ENCODE data around the gene MORC2. TPM values are rescaled to one million over a fixed set of nuclear protein-coding genes. Genes with fewer than 3 reads are reported as not detected.

MORC2 gene
- 12.0 and 29.9 TPM in 2 replicates for total RNA-seq (2014; rRNA removed)
- percentile 76 among the genes with signal in this experiment for Bru-seq, nascent RNA
- BruChase-seq, experiment 1, labeled RNA remaining after a 6-hour chase: percentile 86 among the genes with signal in this experiment
- BruChase-seq, experiment 2, labeled RNA remaining after a 2-hour chase: percentile 80 among the genes with signal in this experiment
- long read RNA-seq, full-length matches to known transcripts: 20 of 42 reads
- long read RNA-seq, partial matches to known transcripts: 8 of 42 reads
- long read RNA-seq, other reads (novel, unspliced or antisense): 14 of 42 reads

GRCh38 chr22:30968015-30968923, at the start of gene MORC2:
Gene MORC2, minus strand, starts transcription at chr22:30968774. Its CDS starts 885 bp downstream, at chr22:30967889.
- intact Hi-C loops (cut with micrococcal nuclease): loop anchor here (2.0 kb wide), 1 partner anchor 115 kb away; no protein-coding TSS in a partner anchor

GRCh38 chr22:31005535-31005934, 37.0 kb upstream of the MORC2 start:
- Histone ChIP-seq H3K9ac (ENCODE audit: low read length) (no peak overlapping the region), H3K27me3 (ENCODE audit: low read length) (no peaks in the 10 kb centered on the region), H3K36me3 (ENCODE audit: low read depth, low read length) (no peaks in the 10 kb centered on the region), H3K9me3 (ENCODE audit: low read length) (no peaks in the 10 kb centered on the region), H4K20me1 (ENCODE audit: low read length) (no peaks in the 10 kb centered on the region), H3K4me3 (ENCODE audit: low read length) (no peak overlapping the region), H3K79me2 (ENCODE audit: low read length) (no peaks in the 10 kb centered on the region), H2AFZ (ENCODE audit: low read length) (no peak overlapping the region), H3F3A (ENCODE audit: low read length, unreplicated experiment) (no peaks in the 10 kb centered on the region), H3K4me1 (ENCODE audit: insufficient read depth, low read length) (no peaks in the 10 kb centered on the region), H3K4me2 (ENCODE audit: low read length) (no peak overlapping the region), H3K9me2 (replicated peaks; ENCODE audit: low read length) (no peaks in the 10 kb centered on the region), H3K27ac (ENCODE audit: low read length) (no peak overlapping the region)
- no peak for ATAC-seq
- no TSS peak for BruUV-seq (replicated peaks)
- POLR2A ChIA-PET (ENCODE audit: unreplicated experiment): no interaction called here
- CTCF ChIA-PET: no interaction called here
- DNase-seq: no peak
- intact Hi-C loops (cut with micrococcal nuclease): no loop called here
- no peak for TF ChIP-seq EZH2 (IDR thresholded peaks at IDR 0.05; ENCODE audit: low read length, unreplicated experiment)
- no peak for TF ChIP-seq CTCF (conservative IDR thresholded peaks at IDR 0.05; ENCODE audit: low read depth, low read length)
- no peak for TF ChIP-seq EZH2phosphoT487 (IDR thresholded peaks at IDR 0.05; ENCODE audit: borderline replicate concordance, low read length)

More at GRCh38 chr22:30968015-30968923, at the start of gene MORC2:
- Histone ChIP-seq H3K36me3 (ENCODE audit: low read depth, low read length) (peaks cover 28% of the 10 kb centered on the region), H3K27me3 (ENCODE audit: low read length) (no peaks in the 10 kb centered on the region), H4K20me1 (ENCODE audit: low read length) (peaks cover 30% of the 10 kb centered on the region), H3K4me1 (ENCODE audit: insufficient read depth, low read length) (peaks cover 34% of the 10 kb centered on the region), H3K4me3 (ENCODE audit: low read length) (peak within 1 kb of the TSS; percentile 94), H3K79me2 (ENCODE audit: low read length) (peaks cover 78% of the 10 kb centered on the region), H2AFZ (ENCODE audit: low read length) (peak within 1 kb of the TSS; percentile 73), H3F3A (ENCODE audit: low read length, unreplicated experiment) (no peaks in the 10 kb centered on the region), H3K9me3 (ENCODE audit: low read length) (no peaks in the 10 kb centered on the region), H3K27ac (ENCODE audit: low read length) (peak within 1 kb of the TSS; percentile 63), H3K9me2 (replicated peaks; ENCODE audit: low read length) (no peaks in the 10 kb centered on the region), H3K9ac (ENCODE audit: low read length) (peak within 1 kb of the TSS; percentile 93), H3K4me2 (ENCODE audit: low read length) (peak within 1 kb of the TSS; percentile 98)
- ChIA-PET CTCF (interaction anchor here (0.6 to 1.4 kb wide), 2 partner anchors 113 to 191 kb away, joined by 3 to 9 read pairs; partner anchors contain the start of gene SMTN), POLR2A (ENCODE audit: unreplicated experiment) (interaction anchor here (0.6 to 1.4 kb wide), 3 partner anchors 112 to 165 kb away, joined by 3 to 8 read pairs (median 4); partner anchors contain the start of genes SELENOM and SMTN)
- ATAC-seq: peak; percentile 26
- TF ChIP-seq CTCF (conservative IDR thresholded peaks at IDR 0.05; ENCODE audit: low read depth, low read length) (no peak), EZH2 (IDR thresholded peaks at IDR 0.05; ENCODE audit: low read length, unreplicated experiment) (no peak), EZH2phosphoT487 (IDR thresholded peaks at IDR 0.05; ENCODE audit: borderline replicate concordance, low read length) (no peak)
- BruUV-seq (replicated peaks): TSS peak; percentile 58
- peak; percentile 24 for DNase-seq
